ENCODE results near the gene KRTAP9-1.
"Not testable (repeated sequence)": the region's sequence is repeated elsewhere in the genome, so short reads cannot be mapped to it uniquely, and the experiment has no call there.

Gene KRTAP9-1

DNA sequence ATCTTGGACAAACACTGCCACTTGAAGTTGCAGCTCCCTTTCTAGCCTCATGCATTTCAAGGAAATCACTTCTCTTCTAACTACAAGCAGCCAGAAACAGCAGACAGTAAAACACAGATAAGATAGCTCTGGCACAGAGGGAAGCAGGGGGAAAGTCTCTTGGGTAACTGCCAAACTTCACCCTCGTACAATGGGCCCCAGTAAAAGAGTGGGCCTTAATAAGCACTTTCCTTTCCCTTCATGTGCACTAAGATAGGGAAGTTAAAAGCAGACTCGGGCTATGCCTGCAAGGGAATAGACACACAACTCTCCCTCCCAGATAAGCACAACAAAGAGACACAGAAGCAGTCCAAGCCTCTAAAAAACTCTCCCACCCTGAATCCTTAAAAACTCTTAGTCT lies 35.8 kb upstream of the KRTAP9-1 start:
- no peaks in the 10 kb centered on the region for H3K4me1 ChIP-seq
- no peaks in the 10 kb centered on the region for H3K27me3 ChIP-seq (ENCODE audit: control insufficient read depth, insufficient read depth, low read length)
- no peak overlapping the region for H3K27ac ChIP-seq
- TF ChIP-seq, protein P1, sequence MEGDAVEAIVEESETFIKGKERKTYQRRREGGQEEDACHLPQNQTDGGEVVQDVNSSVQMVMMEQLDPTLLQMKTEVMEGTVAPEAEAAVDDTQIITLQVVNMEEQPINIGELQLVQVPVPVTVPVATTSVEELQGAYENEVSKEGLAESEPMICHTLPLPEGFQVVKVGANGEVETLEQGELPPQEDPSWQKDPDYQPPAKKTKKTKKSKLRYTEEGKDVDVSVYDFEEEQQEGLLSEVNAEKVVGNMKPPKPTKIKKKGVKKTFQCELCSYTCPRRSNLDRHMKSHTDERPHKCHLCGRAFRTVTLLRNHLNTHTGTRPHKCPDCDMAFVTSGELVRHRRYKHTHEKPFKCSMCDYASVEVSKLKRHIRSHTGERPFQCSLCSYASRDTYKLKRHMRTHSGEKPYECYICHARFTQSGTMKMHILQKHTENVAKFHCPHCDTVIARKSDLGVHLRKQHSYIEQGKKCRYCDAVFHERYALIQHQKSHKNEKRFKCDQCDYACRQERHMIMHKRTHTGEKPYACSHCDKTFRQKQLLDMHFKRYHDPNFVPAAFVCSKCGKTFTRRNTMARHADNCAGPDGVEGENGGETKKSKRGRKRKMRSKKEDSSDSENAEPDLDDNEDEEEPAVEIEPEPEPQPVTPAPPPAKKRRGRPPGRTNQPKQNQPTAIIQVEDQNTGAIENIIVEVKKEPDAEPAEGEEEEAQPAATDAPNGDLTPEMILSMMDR (IDR thresholded peaks at IDR 0.05): no peak
- no peak overlapping the region for H3K4me3 ChIP-seq (ENCODE audit: low read depth, low read length)
- H2AFZ ChIP-seq: no peak overlapping the region
- no peak overlapping the region for H3K4me2 ChIP-seq (ENCODE audit: low read length)
- H3K36me3 ChIP-seq (ENCODE audit: control insufficient read depth, insufficient read depth, low read length): no peaks in the 10 kb centered on the region
- no peak overlapping the region for H3K9ac ChIP-seq
- H3K9me3 ChIP-seq (ENCODE audit: control insufficient read depth, low read length): no peaks in the 10 kb centered on the region
- H3K79me2 ChIP-seq: no peaks in the 10 kb centered on the region

DNA sequence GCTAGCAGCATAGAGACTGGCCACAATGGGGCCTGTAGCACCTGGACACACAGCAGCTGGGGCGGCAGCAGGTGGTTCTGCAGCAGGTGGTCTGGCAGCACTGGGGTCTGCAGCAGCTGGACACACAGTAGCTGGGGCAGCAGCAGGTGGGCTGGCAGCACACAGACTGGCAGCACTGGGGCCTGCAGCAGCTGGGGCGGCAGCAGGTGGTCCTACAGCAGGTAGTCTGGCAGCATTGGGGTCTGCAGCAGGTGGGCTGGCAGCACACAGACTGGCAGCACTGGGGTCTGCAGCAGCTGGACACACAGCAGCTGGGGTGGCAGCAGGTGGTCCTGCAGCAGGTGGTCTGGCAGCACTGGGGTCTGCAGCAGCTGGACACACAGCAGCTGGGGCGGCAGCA lies 29.5 kb upstream of the KRTAP9-1 start:
- H3K4me1 ChIP-seq; H3K27ac ChIP-seq; H3K4me2 ChIP-seq (ENCODE audit: low read length); H3K4me3 ChIP-seq (ENCODE audit: low read depth, low read length); H3K9me3 ChIP-seq (ENCODE audit: control insufficient read depth, low read length); H3K27me3 ChIP-seq (ENCODE audit: control insufficient read depth, insufficient read depth, low read length); H2AFZ ChIP-seq; H3K36me3 ChIP-seq (ENCODE audit: control insufficient read depth, insufficient read depth, low read length); H3K79me2 ChIP-seq; H3K9ac ChIP-seq: not testable (repeated sequence)

DNA sequence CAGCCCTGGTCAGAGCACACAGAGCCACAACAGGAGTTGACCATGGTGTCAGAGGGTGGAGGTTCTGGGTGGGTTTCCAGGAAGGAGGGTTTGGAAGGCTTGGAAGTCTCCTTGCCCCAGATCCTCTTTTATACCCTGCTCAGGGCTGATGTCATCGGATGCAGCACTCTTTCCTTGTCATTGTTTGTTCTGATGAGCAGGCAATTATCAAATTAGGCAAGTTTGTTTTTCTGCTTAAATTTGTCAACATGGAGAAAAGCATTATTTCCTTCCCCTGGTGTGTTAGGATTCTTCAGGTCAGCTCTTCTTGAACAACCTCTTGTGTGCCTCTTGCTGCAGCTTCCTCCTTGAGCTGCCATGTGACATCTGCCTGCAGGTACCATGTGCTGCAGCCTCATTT lies 29.0 kb upstream of the KRTAP9-1 start, which contains the start of gene KRTAP4-4:
Gene KRTAP4-4 (minus strand): TSS at position 101 of the 400 bp plus-strand sequence. CDS start 57 bp downstream, at position 44.
- no peak within 1 kb of the TSS for H3K4me3 ChIP-seq (ENCODE audit: low read depth, low read length)
- H3K4me1 ChIP-seq: no peaks in the 10 kb centered on the region
- TF ChIP-seq, protein P1 (IDR thresholded peaks at IDR 0.05): no peak
- H3K9ac ChIP-seq: no peak within 1 kb of the TSS
- H2AFZ ChIP-seq: no peak within 1 kb of the TSS
- H3K36me3 ChIP-seq (ENCODE audit: control insufficient read depth, insufficient read depth, low read length): no peaks in the 10 kb centered on the region
- no peak within 1 kb of the TSS for H3K27ac ChIP-seq
- no peaks in the 10 kb centered on the region for H3K9me3 ChIP-seq (ENCODE audit: control insufficient read depth, low read length)
- no peaks in the 10 kb centered on the region for H3K79me2 ChIP-seq
- H3K4me2 ChIP-seq (ENCODE audit: low read length): no peak within 1 kb of the TSS
- no peaks in the 10 kb centered on the region for H3K27me3 ChIP-seq (ENCODE audit: control insufficient read depth, insufficient read depth, low read length)

DNA sequence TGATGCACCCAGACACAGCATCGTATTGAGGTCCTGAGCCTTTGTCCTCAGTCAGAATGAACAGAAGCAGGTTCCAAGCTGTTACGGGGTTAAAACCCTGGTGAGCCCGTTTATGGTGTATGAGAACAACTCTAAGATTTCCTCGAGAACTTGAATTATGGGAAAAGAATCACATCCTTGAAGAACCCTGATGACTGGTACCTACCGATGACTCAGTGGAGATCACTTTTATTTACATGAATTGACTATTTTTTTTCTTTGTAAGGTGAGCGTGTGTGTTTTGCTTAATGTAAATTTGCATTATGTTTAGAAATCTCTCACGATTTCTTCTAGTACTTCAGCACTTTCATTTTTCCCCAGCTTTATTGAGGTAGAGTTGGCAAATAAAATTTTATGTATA lies 25.9 kb upstream of the KRTAP9-1 start:
- H3K27me3 ChIP-seq (ENCODE audit: control insufficient read depth, insufficient read depth, low read length): no peaks in the 10 kb centered on the region
- H3K4me1 ChIP-seq: no peaks in the 10 kb centered on the region
- no peaks in the 10 kb centered on the region for H3K36me3 ChIP-seq (ENCODE audit: control insufficient read depth, insufficient read depth, low read length)
- no peak overlapping the region for H3K4me2 ChIP-seq (ENCODE audit: low read length)
- H3K79me2 ChIP-seq: no peaks in the 10 kb centered on the region
- H3K27ac ChIP-seq: no peak overlapping the region
- H3K9me3 ChIP-seq (ENCODE audit: control insufficient read depth, low read length): no peaks in the 10 kb centered on the region
- no peak overlapping the region for H3K4me3 ChIP-seq (ENCODE audit: low read depth, low read length)
- TF ChIP-seq, protein P1 (IDR thresholded peaks at IDR 0.05): no peak
- H3K9ac ChIP-seq: no peak overlapping the region
- H2AFZ ChIP-seq: no peak overlapping the region

DNA sequence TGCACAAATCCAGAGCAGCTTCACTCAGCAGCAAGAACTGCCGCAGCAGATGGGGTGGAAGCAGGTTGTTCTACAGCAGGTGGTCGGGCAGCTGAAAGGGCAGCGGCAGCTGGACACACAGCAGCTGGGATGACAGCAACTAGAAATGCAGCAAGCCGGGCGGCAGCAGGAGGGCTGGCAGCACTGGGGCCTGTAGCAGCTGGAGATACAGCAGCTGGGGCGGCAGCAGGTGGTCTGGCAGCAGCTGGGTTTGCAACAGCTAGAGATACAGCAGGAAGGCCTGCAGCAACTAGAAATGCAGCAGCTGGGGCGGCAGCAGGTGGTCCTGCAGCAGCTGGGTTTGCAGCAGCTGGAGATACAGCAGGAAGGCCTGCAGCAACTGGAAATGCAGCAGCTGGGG lies 22.1 kb upstream of the KRTAP9-1 start:
- Histone ChIP-seq H3K4me2 (ENCODE audit: low read length) (no peak overlapping the region), H3K27ac (no peak overlapping the region), H3K79me2 (no peaks in the 10 kb centered on the region), H3K27me3 (ENCODE audit: control insufficient read depth, insufficient read depth, low read length) (no peaks in the 10 kb centered on the region), H3K4me1 (no peaks in the 10 kb centered on the region), H3K9me3 (ENCODE audit: control insufficient read depth, low read length) (no peaks in the 10 kb centered on the region), H3K4me3 (ENCODE audit: low read depth, low read length) (no peak overlapping the region), H2AFZ (no peak overlapping the region), H3K9ac (no peak overlapping the region), H3K36me3 (ENCODE audit: control insufficient read depth, insufficient read depth, low read length) (no peaks in the 10 kb centered on the region)
- TF ChIP-seq, protein P1 (IDR thresholded peaks at IDR 0.05): no peak
